Heart right ventricle (tissue), 16 donors: ENCODE data around the gene RADIL. TPM values are rescaled to one million over a fixed set of nuclear protein-coding genes. Genes with fewer than 3 reads are reported as not detected.

Source experiments
- ATAC-seq, 8 donors: fragments of 200-7000 bp; cut with Tn5 transposase; one replicate each; pipeline ENCODE4 v1.9.1; 2020; ENCODE audit warnings: mild to moderate bottlenecking in 8 of 8, moderate library complexity in 8 of 8, moderate number of reproducible peaks in 1 of 8
- DNase-seq, 2 donors: peaks; one replicate each; pipeline ENCODE4 v3.0.0-alpha.2; 2020
- H3K27ac ChIP-seq, 10 donors: fragments of 200-600 bp; sonication (generic) in 2 of 10; one replicate each; pipeline versions ENCODE4 v1.5.0 to v1.8.0; 2020 to 2022; ENCODE audit warnings: mild to moderate bottlenecking in 3 of 10
- H3K27me3 ChIP-seq, 7 donors: fragments of 200-600 bp; one replicate each; pipeline ENCODE4 v1.8.0; 2021 to 2022; ENCODE audit warnings: mild to moderate bottlenecking in 2 of 7
- H3K36me3 ChIP-seq, 9 donors: fragments of 200-600 bp; sonication (generic) in 1 of 9; one replicate each; pipeline versions ENCODE4 v1.5.0 to v1.8.0; 2020 to 2022; ENCODE audit warnings: mild to moderate bottlenecking in 2 of 9
- H3K4me1 ChIP-seq, 9 donors: fragments of 200-600 bp; sonication (generic) in 1 of 9; one replicate each; pipeline versions ENCODE4 v1.5.0 to v1.8.0; 2020 to 2022; ENCODE audit warnings: mild to moderate bottlenecking in 4 of 9
- H3K4me3 ChIP-seq, 10 donors: fragments of 200-600 bp; sonication (generic) in 2 of 10; one replicate each; pipeline versions ENCODE4 v1.5.0 to v1.8.0; 2020 to 2022; ENCODE audit warnings: mild to moderate bottlenecking in 7 of 10, moderate library complexity in 2 of 10
- H3K9me3 ChIP-seq, 11 donors: fragments of 200-600 bp in 10 of 11; sonication (generic) in 2 of 11; one replicate each; pipeline versions ENCODE4 v1.5.0 to v1.8.0; 2013 to 2022; ENCODE audit warnings: mild to moderate bottlenecking in 2 of 11, control low read depth in 1 of 11, moderate library complexity in 1 of 11
- CTCF ChIP-seq, 9 donors: fragments of 200-600 bp; sonication (generic) in 2 of 9; IDR thresholded peaks; one replicate each; pipeline versions ENCODE4 v1.5.0 to v1.8.0; 2021 to 2022; ENCODE audit warnings: antibody characterized with exemption in 9 of 9, mild to moderate bottlenecking in 5 of 9, moderate library complexity in 1 of 9
- WGBS, 2 donors: extraction: QIAGEN DNeasy Blood & Tissue Kit; methylation state at CpG; one replicate each; pipeline ENCODE4 v1.1.7; 2013; ENCODE audit warnings: inconsistent platforms in 1 of 2; 5-methylcytosine and 5-hydroxymethylcytosine counted together
- intact Hi-C, 10 donors: fragments of 100-400 bp; cut with DNase I; formaldehyde crosslinking; loops; one replicate each; pipeline versions ENCODE4 v1.11.1 to v1.14.2; 2022
- polyA plus RNA-seq, 2 donors: library from polyadenylated mRNA; stranded (reverse); fragments of 200-250 nt; gene quantifications; one replicate each; pipeline ENCODE4 v1.2.3, GENCODE V29; 2013
- total RNA-seq, 10 donors: library from RNA; stranded (reverse); fragmentation: NEBNext Ultra II Directional in 3 of 10; extraction: Animal tissue kit (Norgen Biotek cat#: 25700) in 3 of 10; gene quantifications; one replicate each; pipeline versions ENCODE4 v1.2.1 to v1.2.4, GENCODE V29; 2021 to 2023
- donor health status: Arrhythmogenic right ventricular cardiomyopathy.
- donor health status: ischemic (EF 13 %, LVEDD 7.1; RV severe dilation, severe dysfunction).
- donor health status: healthy with polysubstance abuse.
- donor health status: DM: no; HTN: yes; CAD: no.
- donor health status: DM: no; HTN: no; CAD: no.
- donor health status: ischemic (EF 25% LVEDD 6.9; RV normal size, moderate dysfunction).
- donor health status: ischemic (EF 25% LVEDD 5.7; RV mildly dilated, moderate dysfunction).
- donor health status: healthy.
- donor health status: DM: yes; HTN: yes; CAD: no.
- donor health status: Ischemic cardiomyopathy.
- donor health status: ischemic (EF 35%, LVEDD 5.7; RV mildly dilated, moderate dysfunction).
- donor health status: nonischemic (EF 11% LVEDD 7.7; RV severe dilation, severe dysfunction).
- donor health status: DM: yes; HTN: yes; CAD: no.
- donor health status: PGD.
- donor health status: ischemic (EF 29% LVEDD 5.4; RV normal size, mild dysfunction).
- donor health status: nonischemic (EF 23%, LVEDD 6.1; RV moderate dilation, normal function).

Gene RADIL
- total and polyA plus RNA-seq, 12 donors, result 1.2 to 6.6 (median 3.8) TPM

GRCh38 chr7:4928445-4928844, 44.9 kb upstream of the RADIL start:
- H3K9me3 ChIP-seq, result peaks cover 0 to 6% (median 0%) of the 10 kb centered on the region in 11 donors
- 85 to 88% methylated on average over 2 of the region's 2 CpGs for WGBS, 2 donors
- intact Hi-C loops, result no loop called here
- DNase-seq (no peak), ATAC-seq (no peak)
- TF ChIP-seq CTCF (IDR thresholded peaks at IDR 0.05), result no peak
- no peak overlapping the region for H3K4me3 ChIP-seq
- H3K27me3 ChIP-seq, result peaks cover 0 to 50% (median 22%) of the 10 kb centered on the region in 7 donors
- H3K4me1 ChIP-seq, result no peaks in the 10 kb centered on the region
- H3K27ac ChIP-seq, result no peak overlapping the region
- no peaks in the 10 kb centered on the region for H3K36me3 ChIP-seq

- Histone ChIP-seq H3K27ac (no peak overlapping the region), H3K9me3 (peaks cover 0 to 13% (median 0%) of the 10 kb centered on the region in 11 donors), H3K4me3 (no peak overlapping the region), H3K27me3 (peaks cover 0 to 9% (median 6%) of the 10 kb centered on the region in 7 donors), H3K36me3 (no peaks in the 10 kb centered on the region), H3K4me1 (no peaks in the 10 kb centered on the region)
- TF ChIP-seq CTCF (IDR thresholded peaks at IDR 0.05), result no peak
- DNase-seq, result no peak
- 78 to 79% methylated on average over 19 of the region's 19 CpGs for WGBS, 2 donors
- ATAC-seq, result no peak
- intact Hi-C loops, result no loop called here
Observed at GRCh38 chr7:4919969-4920766, 36.7 kb upstream of the RADIL start.

- Histone ChIP-seq H3K9me3 (peaks cover 0 to 13% (median 0%) of the 10 kb centered on the region in 11 donors), H3K27me3 (peaks cover 0 to 7% (median 2%) of the 10 kb centered on the region in 7 donors), H3K4me1 (no peaks in the 10 kb centered on the region), H3K36me3 (no peaks in the 10 kb centered on the region), H3K4me3 (no peak overlapping the region), H3K27ac (no peak overlapping the region)
- intact Hi-C loops, result no loop called here
- ATAC-seq (no peak), DNase-seq (no peak)
- no peak for TF ChIP-seq CTCF (IDR thresholded peaks at IDR 0.05)
- WGBS, 2 donors, result 49 to 65% methylated on average over 8 of the region's 8 CpGs
Observed at GRCh38 chr7:4916113-4916512, 32.6 kb upstream of the RADIL start.

GRCh38 chr7:4911111-4911828, 27.8 kb upstream of the RADIL start:
- Histone ChIP-seq H3K36me3 (no peaks in the 10 kb centered on the region), H3K27me3 (no peaks in the 10 kb centered on the region), H3K4me3 (no peak overlapping the region), H3K4me1 (no peaks in the 10 kb centered on the region), H3K9me3 (peaks cover 0 to 3% (median 0%) of the 10 kb centered on the region in 11 donors), H3K27ac (no peak overlapping the region)
- TF ChIP-seq CTCF (IDR thresholded peaks at IDR 0.05), result no peak
- 88 to 89% methylated on average over 20 of the region's 20 CpGs for WGBS, 2 donors
- no peak for ATAC-seq
- intact Hi-C loops, result no loop called here
- no peak for DNase-seq
